H9 (cell line): Measurements from ENCODE around the gene RBM25. TPM values are rescaled to one million over a fixed set of nuclear protein-coding genes. Genes with fewer than 3 reads are reported as not detected.

Experiments
- DNase-seq: peaks from one replicate; pipeline ENCODE4 v3.0.0-alpha.2; 2017
- H2AFZ ChIP-seq: one replicate; pipeline ENCODE4 v1.6.1; 2013; ENCODE audit warnings: mild to moderate bottlenecking, low read length, control low read depth, moderate library complexity
- H2AK5ac ChIP-seq: 2 replicates; pipeline ENCODE4 v1.6.1; 2013; ENCODE audit warnings: low read length, control low read depth, mixed read lengths; ENCODE audit not compliant: insufficient read length
- H2BK120ac ChIP-seq: one replicate; pipeline ENCODE4 v1.6.1; 2013; ENCODE audit warnings: low read depth, mild to moderate bottlenecking, low read length, control low read depth, inconsistent platforms; ENCODE audit not compliant: poor library complexity, severe bottlenecking
- H2BK12ac ChIP-seq: 2 replicates; pipeline ENCODE4 v1.6.1; 2013; ENCODE audit warnings: low read length, control low read depth, mixed read lengths, low read depth; ENCODE audit not compliant: insufficient read length
- H2BK15ac ChIP-seq: 2 replicates; pipeline ENCODE4 v1.6.1; 2013; ENCODE audit warnings: low read depth, low read length, control low read depth
- H2BK20ac ChIP-seq: one replicate; pipeline ENCODE4 v1.6.1; 2013; ENCODE audit warnings: low read depth, mild to moderate bottlenecking, low read length, control low read depth, inconsistent platforms; ENCODE audit not compliant: poor library complexity, severe bottlenecking
- H2BK5ac ChIP-seq: 2 replicates; pipeline ENCODE4 v1.6.1; 2013; ENCODE audit warnings: low read length, control low read depth, mixed read lengths; ENCODE audit not compliant: insufficient read length
- H3K14ac ChIP-seq: 2 replicates; pipeline ENCODE4 v1.6.1; 2013; ENCODE audit warnings: low read length, control low read depth; ENCODE audit not compliant: insufficient read depth
- H3K18ac ChIP-seq: 2 replicates; pipeline ENCODE4 v1.6.1; 2013; ENCODE audit warnings: low read depth, mild to moderate bottlenecking, mixed read lengths, low read length, control low read depth; ENCODE audit not compliant: insufficient read length
- H3K23ac ChIP-seq: 2 replicates; pipeline ENCODE4 v1.6.1; 2013; ENCODE audit warnings: low read length, control low read depth, mixed read lengths, low read depth; ENCODE audit not compliant: insufficient read length
- H3K23me2 ChIP-seq: 2 replicates; pipeline ENCODE4 v1.6.1; 2013; ENCODE audit warnings: low read depth, mild to moderate bottlenecking, mixed read lengths, low read length, control low read depth; ENCODE audit not compliant: insufficient read length, poor library complexity, severe bottlenecking
- H3K27ac ChIP-seq: 2 replicates; pipeline ENCODE4 v1.5.1; 2013; ENCODE audit warnings: low read length, control low read depth, mixed read lengths, low read depth; ENCODE audit not compliant: insufficient read length
- H3K27me3 ChIP-seq: 2 replicates; pipeline ENCODE4 v1.6.1; 2013; ENCODE audit warnings: low read length, control low read depth, inconsistent platforms; ENCODE audit not compliant: insufficient read depth
- H3K4ac ChIP-seq: 2 replicates; pipeline ENCODE4 v1.6.1; 2013; ENCODE audit warnings: low read depth, mild to moderate bottlenecking, control low read depth, inconsistent platforms, low read length, moderate library complexity
- H3K4me1 ChIP-seq: 2 replicates; pipeline ENCODE4 v1.6.1; 2013; ENCODE audit warnings: low read length, control low read depth, inconsistent platforms; ENCODE audit not compliant: insufficient read depth
- H3K4me2 ChIP-seq: 2 replicates; pipeline ENCODE4 v1.6.1; 2013; ENCODE audit warnings: low read length, control low read depth, mixed read lengths; ENCODE audit not compliant: insufficient read length, insufficient read depth
- H3K56ac ChIP-seq: 2 replicates; pipeline ENCODE4 v1.6.1; 2013; ENCODE audit warnings: low read depth, mild to moderate bottlenecking, mixed read lengths, low read length, control low read depth; ENCODE audit not compliant: insufficient read length
- H3K79me1 ChIP-seq: 2 replicates; pipeline ENCODE4 v1.6.1; 2013; ENCODE audit warnings: low read depth, mild to moderate bottlenecking, moderate library complexity, low read length, control low read depth, inconsistent platforms; ENCODE audit not compliant: insufficient read depth, poor library complexity, severe bottlenecking
- H3K79me2 ChIP-seq: 2 replicates; pipeline ENCODE4 v1.6.1; 2013; ENCODE audit warnings: low read length, control low read depth, inconsistent platforms; ENCODE audit not compliant: insufficient read depth
- H3K9ac ChIP-seq: 2 replicates; pipeline ENCODE4 v1.6.1; 2013; ENCODE audit warnings: low read length, control low read depth, mixed read lengths; ENCODE audit not compliant: insufficient read length; ENCODE audit errors: extremely low read depth
- H3K9me3 ChIP-seq: one replicate; pipeline ENCODE4 v1.6.1; 2013; ENCODE audit warnings: low read depth, low read length, inconsistent platforms; ENCODE audit not compliant: control insufficient read depth
- H3T11ph ChIP-seq: one replicate; pipeline ENCODE4 v1.6.1; 2013; ENCODE audit warnings: mild to moderate bottlenecking, low read length, control low read depth, inconsistent platforms
- H4K20me1 ChIP-seq: one replicate; pipeline ENCODE4 v1.6.1; 2013; ENCODE audit not compliant: control insufficient read depth, insufficient read length, insufficient read depth
- H4K5ac ChIP-seq: 2 replicates; pipeline ENCODE4 v1.6.1; 2013; ENCODE audit warnings: low read depth, mild to moderate bottlenecking, mixed read lengths, low read length, control low read depth; ENCODE audit not compliant: insufficient read length
- H4K8ac ChIP-seq: replicated peaks from 2 replicates; pipeline ENCODE4 v1.6.1; 2013; ENCODE audit warnings: low read length, control low read depth, mixed read lengths, low read depth; ENCODE audit not compliant: insufficient read length
- H4K91ac ChIP-seq: 2 replicates; pipeline ENCODE4 v1.6.1; 2013; ENCODE audit warnings: low read depth, mild to moderate bottlenecking, moderate library complexity, mixed read lengths, low read length, control low read depth; ENCODE audit not compliant: insufficient read length
- H3K27ac Mint-ChIP-seq, 3 experiments: 2 replicates in 2 of 3; 3 replicates in 1 of 3; pipeline ENCODE4 v1.8.0; 2020 to 2021; ENCODE audit warnings: mixed read lengths in 3 of 3, mild to moderate bottlenecking in 1 of 3, moderate library complexity in 1 of 3
- H3K27me3 Mint-ChIP-seq: 2 replicates; pipeline ENCODE4 v1.8.0; 2021; ENCODE audit warnings: low read depth, mild to moderate bottlenecking, moderate library complexity, mixed read lengths
- H3K36me3 Mint-ChIP-seq, 3 experiments: 2 replicates in 2 of 3; 3 replicates in 1 of 3; pipeline ENCODE4 v1.8.0; 2020 to 2021; ENCODE audit warnings: low read depth in 3 of 3, mixed read lengths in 3 of 3; ENCODE audit not compliant: insufficient read depth in 1 of 3
- H3K4me1 Mint-ChIP-seq, 2 experiments: 2 replicates each; pipeline ENCODE4 v1.8.0; 2020; ENCODE audit warnings: mixed read lengths in 2 of 2
- H3K4me3 Mint-ChIP-seq, 2 experiments: 2 replicates in 1 of 2; 3 replicates in 1 of 2; pipeline ENCODE4 v1.8.0; 2020 to 2021; ENCODE audit warnings: mild to moderate bottlenecking in 2 of 2, mixed read lengths in 2 of 2, moderate library complexity in 1 of 2
- H3K9me3 Mint-ChIP-seq, 2 experiments: 2 replicates in 1 of 2; 3 replicates in 1 of 2; pipeline ENCODE4 v1.8.0; 2020; ENCODE audit warnings: mild to moderate bottlenecking in 2 of 2, mixed read lengths in 2 of 2, moderate library complexity in 1 of 2
- CTCF ChIP-seq: fragments of 200-600 bp; sonication (generic); conservative IDR thresholded peaks from 3 replicates; pipeline ENCODE4 v1.8.0; 2021; ENCODE audit warnings: antibody characterized with exemption, mild to moderate bottlenecking
- WGBS: extraction: QIAGEN DNeasy Blood & Tissue Kit; methylation state at CpG from one replicate; pipeline ENCODE4 v1.1.7; 2013; ENCODE audit warnings: missing lambda C conversion rate, low lambda C conversion rate, mixed read lengths; ENCODE audit not compliant: insufficient read length; ENCODE audit errors: extremely low coverage; 5-methylcytosine and 5-hydroxymethylcytosine counted together
- total RNA-seq: library from RNA; stranded (reverse); gene quantifications from 2 replicates; pipeline ENCODE4 v1.2.1, GENCODE V29; 2021

The RBM25 gene
- total RNA-seq, 1 experiment from 2014 or later = 138 TPM

GRCh38 chr14:73100334-73100733, 42.0 kb downstream of the RBM25 start:
- Histone ChIP-seq H3K23me2 (no peaks in the 10 kb centered on the region), H4K91ac (no peak overlapping the region), H3K9ac (no peak overlapping the region), H2BK120ac (no peak overlapping the region), H4K8ac (no peak overlapping the region), H3K27ac (no peak overlapping the region), H3K79me2 (no peaks in the 10 kb centered on the region), H2BK5ac (no peak overlapping the region), H4K5ac (no peak overlapping the region), H4K20me1 (no peaks in the 10 kb centered on the region), H3K4ac (no peak overlapping the region), H3K4me1 (no peaks in the 10 kb centered on the region; the same call in 1 of the 2 replicates), H3K27me3 (no peaks in the 10 kb centered on the region), H3K18ac (no peak overlapping the region), H3T11ph (no peak overlapping the region), H2AK5ac (no peak overlapping the region), H3K79me1 (peaks cover 6% of the 10 kb centered on the region), H2AFZ (no peak overlapping the region), H2BK20ac (no peak overlapping the region), H3K4me2 (no peak overlapping the region), H3K14ac (no peak overlapping the region), H2BK15ac (no peak overlapping the region), H3K9me3 (no peaks in the 10 kb centered on the region), H3K23ac (no peak overlapping the region), H2BK12ac (no peak overlapping the region), H3K56ac (no peak overlapping the region)
- Mint-ChIP-seq H3K9me3 (no peaks in the 10 kb centered on the region), H3K4me1 (peaks cover 8 to 11% of the 10 kb centered on the region in 2 experiments), H3K4me3 (no peak overlapping the region), H3K27ac (peak overlapping the region in 1 of 3 experiments; percentile 27; a peak in 1 of 7 replicates), H3K27me3 (no peaks in the 10 kb centered on the region), H3K36me3 (peaks cover 47 to 85% (median 79%) of the 10 kb centered on the region in 3 experiments; a peak in 6 of 7 replicates)
- TF ChIP-seq CTCF = no peak
- WGBS = no CpG with 5 or more reads among the region's 4 CpGs
- no peak for DNase-seq
